Middle frontal gyrus (tissue), 1 donor: ENCODE measurements around the gene EBF4.

Experiments used
- DNase-seq: peaks from one replicate; pipeline ENCODE4 v3.0.0-alpha.2; 2015; ENCODE audit warnings: low spot score; ENCODE audit errors: extremely low spot score

The EBF4 gene

GRCh38 chr20:2741881-2742280 is 49.3 kb downstream of the EBF4 start:
- no peak for DNase-seq

GRCh38 chr20:2742431-2742830 is 49.9 kb downstream of the EBF4 start:
- no peak for DNase-seq

- DNase-seq = no peak
These were observed 50.5 kb downstream of the EBF4 start for GRCh38 chr20:2742934-2743559.

- no peak for DNase-seq
These were observed 52.7 kb downstream of the EBF4 start for GRCh38 chr20:2745060-2745910.

- no peak for DNase-seq
These were observed 53.5 kb downstream of the EBF4 start for GRCh38 chr20:2745936-2746635.

GRCh38 chr20:2746636-2747265 is 54.2 kb downstream of the EBF4 start:
- no peak for DNase-seq

GRCh38 chr20:2747676-2748235 is 55.2 kb downstream of the EBF4 start:
- no peak for DNase-seq

GRCh38 chr20:2748551-2749342 is 56.2 kb downstream of the EBF4 start:
- no peak for DNase-seq

GRCh38 chr20:2749343-2749950 is 56.9 kb downstream of the EBF4 start:
- DNase-seq = no peak

- DNase-seq = no peak
These were observed 57.4 kb downstream of the EBF4 start for GRCh38 chr20:2749951-2750490.

- DNase-seq = no peak
These were observed 58.1 kb downstream of the EBF4 start for GRCh38 chr20:2750491-2751251.

GRCh38 chr20:2751347-2751877 is 58.8 kb downstream of the EBF4 start:
- no peak for DNase-seq

GRCh38 chr20:2751878-2752566 is 59.4 kb downstream of the EBF4 start:
- DNase-seq = no peak

- no peak for DNase-seq
These were observed 60.2 kb downstream of the EBF4 start for GRCh38 chr20:2752567-2753460.

- DNase-seq = no peak
These were observed 61.0 kb downstream of the EBF4 start for GRCh38 chr20:2753461-2754040.

- DNase-seq = no peak
These were observed 61.8 kb downstream of the EBF4 start for GRCh38 chr20:2754424-2754823.
